Astrocyte of the spinal cord (primary cell): Measurements from ENCODE around the gene CHAF1A.

Source experiments
- DNase-seq: peaks from one replicate; pipeline ENCODE4 v3.0.0; 2011; ENCODE audit warnings: low read depth, low spot score
- H3K4me3 ChIP-seq: 2 replicates; pipeline ENCODE4 v1.5.1; 2011; ENCODE audit warnings: low read depth, mild to moderate bottlenecking, low read length, moderate library complexity
- CTCF ChIP-seq: IDR thresholded peaks from 2 replicates; pipeline ENCODE4 v1.5.1; 2012; ENCODE audit warnings: low read depth, mild to moderate bottlenecking, low read length, inconsistent platforms
- in situ Hi-C: cut with HindIII; loops from 2 replicates; pipeline ENCODE4 v1.10.0; 2017; ENCODE audit warnings: low sequenced_read_pairs

Gene CHAF1A

GRCh38 chr19:4374498-4375163, 27.8 kb upstream of the CHAF1A start:
- peak; percentile 14 for TF ChIP-seq CTCF
- H3K4me3 ChIP-seq = no peak overlapping the region
- in situ Hi-C loops = no loop called here
- DNase-seq = peak; percentile 84

GRCh38 chr19:4375164-4376027, 27.0 kb upstream of the CHAF1A start:
- DNase-seq = peak; percentile 66
- in situ Hi-C loops = no loop called here
- TF ChIP-seq CTCF = peak; percentile 61
- H3K4me3 ChIP-seq = no peak overlapping the region

GRCh38 chr19:4376028-4376670, 26.3 kb upstream of the CHAF1A start:
- TF ChIP-seq CTCF = no peak
- in situ Hi-C loops = no loop called here
- DNase-seq = no peak
- H3K4me3 ChIP-seq = no peak overlapping the region

- DNase-seq = no peak
- H3K4me3 ChIP-seq = no peak overlapping the region
- in situ Hi-C loops = no loop called here
Observed at GRCh38 chr19:4376671-4376990, 25.8 kb upstream of the CHAF1A start.

GRCh38 chr19:4376991-4377781, 25.3 kb upstream of the CHAF1A start:
- in situ Hi-C loops = no loop called here
- TF ChIP-seq CTCF = no peak
- H3K4me3 ChIP-seq = no peak overlapping the region
- DNase-seq = peak; percentile 24

More at GRCh38 chr19:4376671-4376990, 25.8 kb upstream of the CHAF1A start:
- TF ChIP-seq CTCF = no peak

GRCh38 chr19:4378886-4379285, 23.6 kb upstream of the CHAF1A start:
- TF ChIP-seq CTCF = no peak
- in situ Hi-C loops = no loop called here
- H3K4me3 ChIP-seq = no peak overlapping the region
- DNase-seq = no peak
